Measurements from ENCODE around the gene DCDC2.
A peak's percentile ranks its signal among the peaks of the same experiment; 100 is the strongest.
"Not testable (repeated sequence)": the region's sequence is repeated elsewhere in the genome, so short reads cannot be mapped to it uniquely, and the experiment has no call there.

The DCDC2 gene

GRCh38 chr6:24378473-24379097 lies 20.7 kb upstream of the DCDC2 start:
- DNase-seq, result no peak

GRCh38 chr6:24376871-24377270 lies 19.0 kb upstream of the DCDC2 start:
- no peak for DNase-seq

GRCh38 chr6:24374612-24375011 lies 16.8 kb upstream of the DCDC2 start:
- DNase-seq, result no peak

- DNase-seq, result not testable (repeated sequence)
Observed at GRCh38 chr6:24365103-24365633, 7.3 kb upstream of the DCDC2 start.

- DNase-seq, result not testable (repeated sequence)
Observed at GRCh38 chr6:24362363-24362762, 4.5 kb upstream of the DCDC2 start.

GRCh38 chr6:24359640-24360454 lies 2.0 kb upstream of the DCDC2 start:
- peak; percentile 88 for DNase-seq

GRCh38 chr6:24358219-24358821 lies 461 bp upstream of the DCDC2 start:
- no peak for DNase-seq

- DNase-seq, result no peak
Observed at GRCh38 chr6:24356310-24356973, 1.4 kb downstream of the DCDC2 start.

- no peak for DNase-seq
Observed at GRCh38 chr6:24355393-24355792, 2.5 kb downstream of the DCDC2 start.

GRCh38 chr6:24353861-24354260 lies 4.0 kb downstream of the DCDC2 start:
- DNase-seq, result no peak

- DNase-seq, result no peak
Observed at GRCh38 chr6:24352434-24352833, 5.4 kb downstream of the DCDC2 start.

GRCh38 chr6:24344976-24345375 lies 12.9 kb downstream of the DCDC2 start:
- DNase-seq, result no peak

GRCh38 chr6:24340998-24341938 lies 16.6 kb downstream of the DCDC2 start:
- no peak for DNase-seq

GRCh38 chr6:24339932-24340331 lies 17.9 kb downstream of the DCDC2 start:
- DNase-seq, result no peak

GRCh38 chr6:24334285-24334684 lies 23.6 kb downstream of the DCDC2 start:
- DNase-seq, result no peak

- DNase-seq, result no peak
Observed at GRCh38 chr6:24332317-24332716, 25.5 kb downstream of the DCDC2 start.

- DNase-seq, result no peak
Observed at GRCh38 chr6:24330137-24330732, 27.6 kb downstream of the DCDC2 start.

- DNase-seq, result no peak
Observed at GRCh38 chr6:24329451-24329850, 28.4 kb downstream of the DCDC2 start.

GRCh38 chr6:24329022-24329421 lies 28.8 kb downstream of the DCDC2 start:
- DNase-seq, result no peak

GRCh38 chr6:24327756-24328155 lies 30.1 kb downstream of the DCDC2 start:
- no peak for DNase-seq

- DNase-seq, result no peak
Observed at GRCh38 chr6:24325978-24326377, 31.9 kb downstream of the DCDC2 start.

- DNase-seq, result no peak
Observed at GRCh38 chr6:24324617-24325016, 33.2 kb downstream of the DCDC2 start.

All from activated CD4-positive, CD25-positive, alpha-beta regulatory T cell treated with anti-CD3 and anti-CD28 coated beads, Interleukin-2, amount 50 U/mL, for 72 hours (primary cell).